Measurements from ENCODE around the gene C2CD4A.

GRCh38 chr15:62104846-62105245 lies 38.1 kb downstream of the C2CD4A start:
- no peak for TF ChIP-seq SMC3 (IDR thresholded peaks at IDR 0.05; ENCODE audit: borderline replicate concordance, low read length)
- no peak for TF ChIP-seq CHD2 (IDR thresholded peaks at IDR 0.05; ENCODE audit: borderline replicate concordance, low read depth, low read length)
- no peak for TF ChIP-seq CREM (IDR thresholded peaks at IDR 0.05; ENCODE audit: low read depth)
- TF ChIP-seq, protein P1, sequence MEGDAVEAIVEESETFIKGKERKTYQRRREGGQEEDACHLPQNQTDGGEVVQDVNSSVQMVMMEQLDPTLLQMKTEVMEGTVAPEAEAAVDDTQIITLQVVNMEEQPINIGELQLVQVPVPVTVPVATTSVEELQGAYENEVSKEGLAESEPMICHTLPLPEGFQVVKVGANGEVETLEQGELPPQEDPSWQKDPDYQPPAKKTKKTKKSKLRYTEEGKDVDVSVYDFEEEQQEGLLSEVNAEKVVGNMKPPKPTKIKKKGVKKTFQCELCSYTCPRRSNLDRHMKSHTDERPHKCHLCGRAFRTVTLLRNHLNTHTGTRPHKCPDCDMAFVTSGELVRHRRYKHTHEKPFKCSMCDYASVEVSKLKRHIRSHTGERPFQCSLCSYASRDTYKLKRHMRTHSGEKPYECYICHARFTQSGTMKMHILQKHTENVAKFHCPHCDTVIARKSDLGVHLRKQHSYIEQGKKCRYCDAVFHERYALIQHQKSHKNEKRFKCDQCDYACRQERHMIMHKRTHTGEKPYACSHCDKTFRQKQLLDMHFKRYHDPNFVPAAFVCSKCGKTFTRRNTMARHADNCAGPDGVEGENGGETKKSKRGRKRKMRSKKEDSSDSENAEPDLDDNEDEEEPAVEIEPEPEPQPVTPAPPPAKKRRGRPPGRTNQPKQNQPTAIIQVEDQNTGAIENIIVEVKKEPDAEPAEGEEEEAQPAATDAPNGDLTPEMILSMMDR (IDR thresholded peaks at IDR 0.05 in 2 of 3, conservative IDR thresholded peaks at IDR 0.05 in 1 of 3; ENCODE audit: control insufficient read depth in 2 of 3, extremely low read depth in 1 of 3, insufficient read depth in 1 of 3, low read depth in 3 of 3, low read length in 3 of 3): no peak
- TF ChIP-seq, protein P2, sequence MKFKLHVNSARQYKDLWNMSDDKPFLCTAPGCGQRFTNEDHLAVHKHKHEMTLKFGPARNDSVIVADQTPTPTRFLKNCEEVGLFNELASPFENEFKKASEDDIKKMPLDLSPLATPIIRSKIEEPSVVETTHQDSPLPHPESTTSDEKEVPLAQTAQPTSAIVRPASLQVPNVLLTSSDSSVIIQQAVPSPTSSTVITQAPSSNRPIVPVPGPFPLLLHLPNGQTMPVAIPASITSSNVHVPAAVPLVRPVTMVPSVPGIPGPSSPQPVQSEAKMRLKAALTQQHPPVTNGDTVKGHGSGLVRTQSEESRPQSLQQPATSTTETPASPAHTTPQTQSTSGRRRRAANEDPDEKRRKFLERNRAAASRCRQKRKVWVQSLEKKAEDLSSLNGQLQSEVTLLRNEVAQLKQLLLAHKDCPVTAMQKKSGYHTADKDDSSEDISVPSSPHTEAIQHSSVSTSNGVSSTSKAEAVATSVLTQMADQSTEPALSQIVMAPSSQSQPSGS (IDR thresholded peaks at IDR 0.05; ENCODE audit: low read length): no peak
- no peak for TF ChIP-seq SP1 (IDR thresholded peaks at IDR 0.05; ENCODE audit: low read depth, low read length)
- TF ChIP-seq ZBED1 (IDR thresholded peaks at IDR 0.05; ENCODE audit: borderline replicate concordance): no peak
- TF ChIP-seq EP300 (IDR thresholded peaks at IDR 0.05; ENCODE audit: borderline replicate concordance in 1 of 2, control insufficient read depth in 1 of 2, low read depth in 2 of 2, low read length in 2 of 2): no peak
- TF ChIP-seq RFX5 (IDR thresholded peaks at IDR 0.05; ENCODE audit: low read depth, low read length): no peak
- TF ChIP-seq RAD21 (IDR thresholded peaks at IDR 0.05; ENCODE audit: insufficient read depth, low read depth, low read length): no peak
- no peak for TF ChIP-seq NR2F1 (conservative IDR thresholded peaks at IDR 0.05)
- no peak for TF ChIP-seq MAX (IDR thresholded peaks at IDR 0.05; ENCODE audit: low read depth, low read length)

All from GM12878 (cell line).